Heart left ventricle (tissue), 13 donors: Measurements from ENCODE around the gene MAP1B.

Experiments used
- CTCF ChIP-seq, 12 donors: fragments of 200-600 bp; sonication (generic) in 4 of 12; IDR thresholded peaks; one replicate each; pipeline versions ENCODE4 v1.5.0 to v1.8.0; 2018 to 2022; ENCODE audit warnings: antibody characterized with exemption in 12 of 12, mild to moderate bottlenecking in 5 of 12
- POLR2A ChIP-seq, 2 donors: fragments of 450-650 bp; IDR thresholded peaks; one replicate each; pipeline ENCODE4 v1.6.1; 2017; ENCODE audit warnings: antibody characterized with exemption in 2 of 2, mild to moderate bottlenecking in 2 of 2, moderate library complexity in 2 of 2
- donor health status: ischemic (EF 13 %, LVEDD 7.1; RV severe dilation, severe dysfunction).
- donor health status: DM: no; HTN: yes; CAD: no.
- donor health status: DM: no; HTN: no; CAD: no.
- donor health status: ischemic (EF 25% LVEDD 6.9; RV normal size, moderate dysfunction).
- donor health status: ischemic (EF 25% LVEDD 5.7; RV mildly dilated, moderate dysfunction).
- donor health status: ischemic (EF 35%, LVEDD 5.7; RV mildly dilated, moderate dysfunction).
- donor health status: nonischemic (EF 11% LVEDD 7.7; RV severe dilation, severe dysfunction).
- donor health status: DM: yes; HTN: yes; CAD: no.
- donor health status: PGD.
- donor health status: ischemic (EF 29% LVEDD 5.4; RV normal size, mild dysfunction).
- donor health status: nonischemic (EF 23%, LVEDD 6.1; RV moderate dilation, normal function).

GRCh38 chr5:72077390-72077789 is 29.9 kb upstream of the MAP1B start:
- TF ChIP-seq CTCF (IDR thresholded peaks at IDR 0.05), result no peak
- no peak for TF ChIP-seq POLR2A (IDR thresholded peaks at IDR 0.05)
